GM19023 (cell line): Measurements from ENCODE around the gene TFF3.

Source experiments
- ATAC-seq: cut with Tn5 transposase; IDR thresholded peaks from one replicate; pipeline ENCODE4 v1.9.1; 2021; ENCODE audit warnings: mild to moderate bottlenecking, moderate library complexity; ENCODE audit not compliant: unreplicated experiment

Gene TFF3

GRCh38 chr21:42315296-42315891 lies at the start of gene TFF3:
TFF3 (minus strand) TSS chr21:42315409; CDS start chr21:42315374, 35 bp downstream.
- no peak for ATAC-seq

- no peak for ATAC-seq
Measured at GRCh38 chr21:42364304-42364865, 49.2 kb upstream of the TFF3 start.

GRCh38 chr21:42363312-42363711 lies 48.1 kb upstream of the TFF3 start:
- no peak for ATAC-seq

- ATAC-seq = no peak
Measured at GRCh38 chr21:42362700-42363099, 47.5 kb upstream of the TFF3 start.

GRCh38 chr21:42362198-42362597 lies 47.0 kb upstream of the TFF3 start:
- ATAC-seq = no peak

- no peak for ATAC-seq
Measured at GRCh38 chr21:42361286-42361685, 46.1 kb upstream of the TFF3 start.

GRCh38 chr21:42360317-42360716 lies 45.1 kb upstream of the TFF3 start:
- ATAC-seq = no peak

GRCh38 chr21:42358937-42359336 lies 43.7 kb upstream of the TFF3 start:
- no peak for ATAC-seq

GRCh38 chr21:42358261-42358660 lies 43.1 kb upstream of the TFF3 start:
- ATAC-seq = no peak

- no peak for ATAC-seq
Measured at GRCh38 chr21:42357307-42357706, 42.1 kb upstream of the TFF3 start.

- no peak for ATAC-seq
Measured at GRCh38 chr21:42356650-42357049, 41.4 kb upstream of the TFF3 start.

GRCh38 chr21:42356046-42356445 lies 40.8 kb upstream of the TFF3 start:
- ATAC-seq = no peak

- ATAC-seq = no peak
Measured at GRCh38 chr21:42353623-42354022, 38.4 kb upstream of the TFF3 start.

- ATAC-seq = no peak
Measured at GRCh38 chr21:42352441-42353095, 37.4 kb upstream of the TFF3 start.

- no peak for ATAC-seq
Measured at GRCh38 chr21:42351626-42352440, 36.6 kb upstream of the TFF3 start.

- ATAC-seq = no peak
Measured at GRCh38 chr21:42350927-42351426, 35.8 kb upstream of the TFF3 start, which contains the start of gene TFF2. TFF2 (minus strand) TSS chr21:42350994; CDS start chr21:42350957, 37 bp downstream.

GRCh38 chr21:42350318-42350910 lies 35.2 kb upstream of the TFF3 start:
- ATAC-seq = no peak

GRCh38 chr21:42349420-42350317 lies 34.5 kb upstream of the TFF3 start:
- no peak for ATAC-seq

- ATAC-seq = no peak
Measured at GRCh38 chr21:42348762-42349161, 33.6 kb upstream of the TFF3 start.
